ENCODE data around the gene TTC9B.

Gene TTC9B

GRCh38 chr19:40251244-40251643 is 33.1 kb upstream of the TTC9B start:
- in situ Hi-C loops (cut with HindIII; ENCODE audit: low pct_ligation_motif_present, low pct_unique_long_range_greater_than_20kb, low sequenced_read_pairs) = no loop called here
- DNase-seq = no peak

- in situ Hi-C loops (cut with HindIII; ENCODE audit: low pct_ligation_motif_present, low pct_unique_long_range_greater_than_20kb, low sequenced_read_pairs) = no loop called here
- no peak for DNase-seq
These were observed 31.6 kb upstream of the TTC9B start for GRCh38 chr19:40249781-40250180.

- in situ Hi-C loops (cut with HindIII; ENCODE audit: low pct_ligation_motif_present, low pct_unique_long_range_greater_than_20kb, low sequenced_read_pairs) = no loop called here
- DNase-seq = no peak
These were observed 31.0 kb upstream of the TTC9B start for GRCh38 chr19:40249201-40249600.

- no peak for DNase-seq
- in situ Hi-C loops (cut with HindIII; ENCODE audit: low pct_ligation_motif_present, low pct_unique_long_range_greater_than_20kb, low sequenced_read_pairs) = no loop called here
These were observed 29.6 kb upstream of the TTC9B start for GRCh38 chr19:40247735-40248262.

GRCh38 chr19:40247178-40247577 is 29.0 kb upstream of the TTC9B start:
- in situ Hi-C loops (cut with HindIII; ENCODE audit: low pct_ligation_motif_present, low pct_unique_long_range_greater_than_20kb, low sequenced_read_pairs) = no loop called here
- DNase-seq = no peak

- DNase-seq = no peak
- in situ Hi-C loops (cut with HindIII; ENCODE audit: low pct_ligation_motif_present, low pct_unique_long_range_greater_than_20kb, low sequenced_read_pairs) = no loop called here
These were observed 28.3 kb upstream of the TTC9B start for GRCh38 chr19:40246292-40247073.

GRCh38 chr19:40245506-40246128 is 27.4 kb upstream of the TTC9B start:
- in situ Hi-C loops (cut with HindIII; ENCODE audit: low pct_ligation_motif_present, low pct_unique_long_range_greater_than_20kb, low sequenced_read_pairs) = no loop called here
- no peak for DNase-seq

- in situ Hi-C loops (cut with HindIII; ENCODE audit: low pct_ligation_motif_present, low pct_unique_long_range_greater_than_20kb, low sequenced_read_pairs) = no loop called here
- no peak for DNase-seq
These were observed 26.6 kb upstream of the TTC9B start for GRCh38 chr19:40244579-40245317.

- peak; percentile 7 for DNase-seq
- in situ Hi-C loops (cut with HindIII; ENCODE audit: low pct_ligation_motif_present, low pct_unique_long_range_greater_than_20kb, low sequenced_read_pairs) = no loop called here
These were observed 25.0 kb upstream of the TTC9B start for GRCh38 chr19:40243181-40243580.

- in situ Hi-C loops (cut with HindIII; ENCODE audit: low pct_ligation_motif_present, low pct_unique_long_range_greater_than_20kb, low sequenced_read_pairs) = no loop called here
- DNase-seq = no peak
These were observed 24.3 kb upstream of the TTC9B start for GRCh38 chr19:40242480-40242879.

- no peak for DNase-seq
- in situ Hi-C loops (cut with HindIII; ENCODE audit: low pct_ligation_motif_present, low pct_unique_long_range_greater_than_20kb, low sequenced_read_pairs) = no loop called here
These were observed 23.7 kb upstream of the TTC9B start for GRCh38 chr19:40241809-40242384.

GRCh38 chr19:40241125-40241808 is 23.1 kb upstream of the TTC9B start:
- in situ Hi-C loops (cut with HindIII; ENCODE audit: low pct_ligation_motif_present, low pct_unique_long_range_greater_than_20kb, low sequenced_read_pairs) = no loop called here
- DNase-seq = no peak

GRCh38 chr19:40240332-40240731 is 22.1 kb upstream of the TTC9B start:
- DNase-seq = no peak
- in situ Hi-C loops (cut with HindIII; ENCODE audit: low pct_ligation_motif_present, low pct_unique_long_range_greater_than_20kb, low sequenced_read_pairs) = no loop called here

- in situ Hi-C loops (cut with HindIII; ENCODE audit: low pct_ligation_motif_present, low pct_unique_long_range_greater_than_20kb, low sequenced_read_pairs) = no loop called here
- DNase-seq = no peak
These were observed 21.4 kb upstream of the TTC9B start for GRCh38 chr19:40239415-40240226.

- DNase-seq = no peak
- in situ Hi-C loops (cut with HindIII; ENCODE audit: low pct_ligation_motif_present, low pct_unique_long_range_greater_than_20kb, low sequenced_read_pairs) = no loop called here
These were observed 20.6 kb upstream of the TTC9B start for GRCh38 chr19:40238775-40239174.

- in situ Hi-C loops (cut with HindIII; ENCODE audit: low pct_ligation_motif_present, low pct_unique_long_range_greater_than_20kb, low sequenced_read_pairs) = no loop called here
- no peak for DNase-seq
These were observed 19.6 kb upstream of the TTC9B start for GRCh38 chr19:40237791-40238190.

- no peak for DNase-seq
- in situ Hi-C loops (cut with HindIII; ENCODE audit: low pct_ligation_motif_present, low pct_unique_long_range_greater_than_20kb, low sequenced_read_pairs) = no loop called here
These were observed 18.2 kb upstream of the TTC9B start for GRCh38 chr19:40236366-40236765.

- in situ Hi-C loops (cut with HindIII; ENCODE audit: low pct_ligation_motif_present, low pct_unique_long_range_greater_than_20kb, low sequenced_read_pairs) = no loop called here
- no peak for DNase-seq
These were observed 17.8 kb upstream of the TTC9B start for GRCh38 chr19:40236026-40236355.

Data from ACHN (cell line).